Keratinocyte (primary cell): Measurements from ENCODE around the gene ACCS. TPM values are rescaled to one million over a fixed set of nuclear protein-coding genes. Genes with fewer than 3 reads are reported as not detected.

Experiments used
- DNase-seq: peaks from one replicate; pipeline ENCODE4 v3.0.0-alpha.2; 2011; ENCODE audit warnings: low read depth, missing footprints, low spot score
- FAIRE-seq: peaks from 2 replicates; lab custom pipeline; 2011; peaks lifted over from hg19 to GRCh38; lab: Jason Lieb, UNC
- H2AFZ ChIP-seq: 2 replicates; pipeline ENCODE4 v1.6.0; 2012; ENCODE audit warnings: low read length, control low read depth, inconsistent platforms; ENCODE audit not compliant: control insufficient read depth
- H3K27ac ChIP-seq: 2 replicates; pipeline ENCODE4 v1.5.1; 2011; ENCODE audit warnings: low read length; ENCODE audit not compliant: control insufficient read depth, insufficient read depth
- H3K27me3 ChIP-seq: 3 replicates; pipeline ENCODE4 v1.6.0; 2011; ENCODE audit warnings: low read length; ENCODE audit not compliant: control insufficient read depth, insufficient read depth; ENCODE audit errors: extremely low read depth
- H3K36me3 ChIP-seq, 2 experiments: 2 replicates in 1 of 2; 3 replicates in 1 of 2; pipeline ENCODE4 v1.5.1; 2011; ENCODE audit warnings: low read length in 2 of 2, mild to moderate bottlenecking in 1 of 2; ENCODE audit not compliant: control insufficient read depth in 2 of 2, insufficient read depth in 2 of 2; ENCODE audit errors: extremely low read depth in 1 of 2
- H3K4me1 ChIP-seq: 3 replicates; pipeline ENCODE4 v1.5.1; 2011; ENCODE audit warnings: low read length; ENCODE audit not compliant: control insufficient read depth, insufficient read depth; ENCODE audit errors: extremely low read depth
- H3K4me2 ChIP-seq: 3 replicates; pipeline ENCODE4 v1.6.0; 2011; ENCODE audit warnings: low read depth, low read length; ENCODE audit not compliant: control insufficient read depth, insufficient read depth; ENCODE audit errors: extremely low read depth
- H3K4me3 ChIP-seq, 3 experiments: fragments of 200-600 bp in 1 of 3; sonication (generic) in 1 of 3; 2 replicates in 2 of 3; 3 replicates in 1 of 3; pipeline ENCODE4 v1.5.1; 2011 to 2016; ENCODE audit warnings: low read length in 3 of 3, mild to moderate bottlenecking in 3 of 3, control low read depth in 2 of 3, inconsistent platforms in 1 of 3, low read depth in 1 of 3, mixed read lengths in 1 of 3, mixed run types in 1 of 3, moderate library complexity in 1 of 3; ENCODE audit not compliant: control insufficient read depth in 2 of 3, insufficient read depth in 2 of 3; ENCODE audit errors: extremely low read depth in 1 of 3
- H3K79me2 ChIP-seq: 2 replicates; pipeline ENCODE4 v1.6.0; 2012; ENCODE audit warnings: low read length; ENCODE audit not compliant: control insufficient read depth, insufficient read depth
- H3K9ac ChIP-seq: 3 replicates; pipeline ENCODE4 v1.6.0; 2011; ENCODE audit warnings: low read length; ENCODE audit not compliant: control insufficient read depth, insufficient read depth; ENCODE audit errors: extremely low read depth
- H3K9me1 ChIP-seq: 3 replicates; pipeline ENCODE4 v1.6.0; 2011; ENCODE audit warnings: low read length; ENCODE audit not compliant: control insufficient read depth, insufficient read depth; ENCODE audit errors: extremely low read depth
- H3K9me3 ChIP-seq: 2 replicates; pipeline ENCODE4 v1.5.1; 2012; ENCODE audit warnings: low read depth, low read length; ENCODE audit not compliant: control insufficient read depth
- H4K20me1 ChIP-seq: 3 replicates; pipeline ENCODE4 v1.6.0; 2011; ENCODE audit warnings: low read length; ENCODE audit not compliant: control insufficient read depth, insufficient read depth; ENCODE audit errors: extremely low read depth
- CTCF ChIP-seq, 3 experiments: IDR thresholded peaks in 1 of 3; conservative IDR thresholded peaks in 1 of 3; optimal IDR thresholded peaks in 1 of 3; 2 replicates in 2 of 3; 3 replicates in 1 of 3; pipeline versions ENCODE3 to v1.5.1; 2011; ENCODE audit warnings: low read length in 3 of 3, mild to moderate bottlenecking in 3 of 3, moderate library complexity in 2 of 3, control low read depth in 1 of 3, inconsistent platforms in 1 of 3; ENCODE audit not compliant: insufficient read depth in 2 of 3; ENCODE audit errors: extremely low read depth in 1 of 3
- EZH2 ChIP-seq: IDR thresholded peaks from one replicate; pipeline ENCODE4 v1.6.1; 2012; ENCODE audit warnings: inconsistent platforms, mild to moderate bottlenecking, low read length, moderate library complexity
- dilution Hi-C: fragments of 300-500 bp; cut with MboI; formaldehyde crosslinking; loops from one replicate; pipeline ENCODE4 v1.7.0; 2020; ENCODE audit warnings: low sequenced_read_pairs; ENCODE audit not compliant: extremely low pct_ligation_motif_present
- polyA plus RNA-seq, 5 experiments: library from polyadenylated mRNA; depleted of rRNA in 3 of 5; stranded (reverse) in 3 of 5; stranded (forward) in 1 of 5; unstranded in 1 of 5; fragments of >200 nt; gene quantifications; 1 replicate in 1 of 5; 2 replicates in 3 of 5; 3 replicates in 1 of 5; pipeline versions ENCODE4 v1.2.1 to v1.2.3, GENCODE V29; 2011 to 2012; ENCODE audit warnings: missing spikeins in 2 of 5, low read depth in 1 of 5, low replicate concordance in 1 of 5

Gene ACCS
- polyA plus RNA-seq, 1 donor (not counting 4 experiments of a cell fraction or from before 2014, with no cell fraction given): 4.1 TPM

GRCh38 chr11:44033411-44033850 is 32.6 kb upstream of the ACCS start:
- FAIRE-seq (no peak), DNase-seq (no peak)
- no peaks in the 10 kb centered on the region for H3K79me2 ChIP-seq
- no peak overlapping the region for H2AFZ ChIP-seq
- no peak overlapping the region for H3K9ac ChIP-seq
- no peaks in the 10 kb centered on the region for H4K20me1 ChIP-seq
- H3K9me3 ChIP-seq: no peaks in the 10 kb centered on the region
- TF ChIP-seq CTCF (optimal IDR thresholded peaks at IDR 0.05 in 1 of 3, IDR thresholded peaks at IDR 0.05 in 1 of 3, conservative IDR thresholded peaks at IDR 0.05 in 1 of 3; ENCODE audit: extremely low read depth in 1 of 3, insufficient read depth in 2 of 3, low read length in 3 of 3) (no peak), EZH2 (no peak)
- H3K36me3 ChIP-seq: no peaks in the 10 kb centered on the region
- no peak overlapping the region for H3K4me3 ChIP-seq
- no peak overlapping the region for H3K27ac ChIP-seq
- dilution Hi-C loops: no loop called here
- no peak overlapping the region for H3K4me2 ChIP-seq
- H3K27me3 ChIP-seq: peaks cover 5% of the 10 kb centered on the region
- no peaks in the 10 kb centered on the region for H3K9me1 ChIP-seq
- no peaks in the 10 kb centered on the region for H3K4me1 ChIP-seq

GRCh38 chr11:44033856-44034255 is 32.2 kb upstream of the ACCS start:
- peaks cover 5% of the 10 kb centered on the region for H3K27me3 ChIP-seq
- H3K4me2 ChIP-seq: no peak overlapping the region
- H2AFZ ChIP-seq: no peak overlapping the region
- DNase-seq (no peak), FAIRE-seq (no peak)
- H3K79me2 ChIP-seq: no peaks in the 10 kb centered on the region
- H3K9me1 ChIP-seq: no peaks in the 10 kb centered on the region
- dilution Hi-C loops: no loop called here
- H3K9ac ChIP-seq: no peak overlapping the region
- no peaks in the 10 kb centered on the region for H3K4me1 ChIP-seq
- H3K4me3 ChIP-seq: no peak overlapping the region
- no peak for TF ChIP-seq EZH2
- no peak for TF ChIP-seq CTCF (optimal IDR thresholded peaks at IDR 0.05 in 1 of 3, IDR thresholded peaks at IDR 0.05 in 1 of 3, conservative IDR thresholded peaks at IDR 0.05 in 1 of 3; ENCODE audit: extremely low read depth in 1 of 3, insufficient read depth in 2 of 3, low read length in 3 of 3)
- no peaks in the 10 kb centered on the region for H3K36me3 ChIP-seq
- H4K20me1 ChIP-seq: no peaks in the 10 kb centered on the region
- no peak overlapping the region for H3K27ac ChIP-seq
- no peaks in the 10 kb centered on the region for H3K9me3 ChIP-seq
